Epithelial cell of prostate (primary cell): ENCODE data around the gene DYRK1A.

Experiments
- DNase-seq: peaks from one replicate; pipeline ENCODE4 v3.0.0-alpha.2; 2011; ENCODE audit warnings: low read depth, low spot score
- H3K27ac ChIP-seq: fragments of 450-650 bp; 2 replicates; pipeline ENCODE4 v1.5.1; 2017; ENCODE audit warnings: mild to moderate bottlenecking

Gene DYRK1A

GRCh38 chr21:37383784-37384311 lies 17.3 kb downstream of the DYRK1A start:
- no peak for DNase-seq
- no peak overlapping the region for H3K27ac ChIP-seq

DNA sequence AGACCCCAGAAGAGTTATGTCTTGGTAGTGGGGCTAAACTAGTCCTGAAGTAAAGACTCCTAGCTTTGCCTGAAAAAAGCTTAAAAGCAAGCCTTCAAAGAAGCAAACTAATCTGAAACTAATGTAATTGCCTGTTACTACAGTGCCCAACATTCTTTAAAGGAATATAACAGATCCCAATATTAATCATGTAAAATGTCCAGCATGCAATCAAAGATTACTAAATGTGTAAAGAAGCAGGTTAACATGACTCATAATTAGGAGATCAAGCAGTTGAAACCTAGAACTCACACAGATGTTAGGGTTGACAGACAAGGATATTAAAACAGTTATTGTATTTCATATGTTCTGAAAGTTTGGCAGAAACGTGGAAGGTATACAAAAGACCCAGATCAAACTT lies 17.8 kb downstream of the DYRK1A start:
- no peak for DNase-seq
- no peak overlapping the region for H3K27ac ChIP-seq

DNA sequence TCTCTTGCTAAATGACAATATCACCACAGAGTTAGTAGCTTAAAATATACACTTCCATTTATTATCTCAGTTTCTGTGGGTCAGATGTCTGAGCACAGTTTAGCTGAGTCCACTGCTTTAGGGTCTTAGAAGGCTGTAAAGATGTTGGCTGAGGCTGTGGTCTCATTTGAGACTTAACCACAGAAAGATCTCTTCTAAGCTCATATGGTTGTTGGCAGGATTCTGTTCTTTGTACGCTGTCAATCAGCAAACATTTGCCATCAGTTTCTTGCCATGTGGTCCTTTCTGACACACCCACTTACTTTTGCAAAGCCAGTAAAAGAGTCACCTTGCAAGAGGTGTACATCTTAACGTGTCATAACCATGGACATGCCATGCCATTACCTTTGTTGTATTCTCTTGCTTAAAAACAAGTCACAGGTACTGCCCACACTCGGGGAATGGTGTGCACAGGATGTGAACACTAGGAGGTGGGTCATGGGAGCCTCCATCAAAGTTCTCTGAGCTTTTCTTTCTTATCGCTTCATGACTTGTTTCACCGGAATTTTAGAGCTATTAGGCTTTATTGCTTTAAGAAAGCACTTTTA lies 18.7 kb downstream of the DYRK1A start:
- no peak overlapping the region for H3K27ac ChIP-seq
- no peak for DNase-seq

GRCh38 chr21:37386151-37386550 lies 19.6 kb downstream of the DYRK1A start:
- no peak for DNase-seq
- no peak overlapping the region for H3K27ac ChIP-seq

- DNase-seq: no peak
- H3K27ac ChIP-seq: no peak overlapping the region
Measured at GRCh38 chr21:37389456-37389855, 22.9 kb downstream of the DYRK1A start.

- H3K27ac ChIP-seq: no peak overlapping the region
Measured at GRCh38 chr21:37391666-37392065, 25.1 kb downstream of the DYRK1A start.

GRCh38 chr21:37392441-37392840 lies 25.9 kb downstream of the DYRK1A start:
- no peak overlapping the region for H3K27ac ChIP-seq
- DNase-seq: no peak

More at GRCh38 chr21:37391666-37392065, 25.1 kb downstream of the DYRK1A start:
- no peak for DNase-seq

- DNase-seq: no peak
- no peak overlapping the region for H3K27ac ChIP-seq
Measured at GRCh38 chr21:37393030-37393429, 26.5 kb downstream of the DYRK1A start.

GRCh38 chr21:37393786-37394185 lies 27.2 kb downstream of the DYRK1A start:
- DNase-seq: no peak
- no peak overlapping the region for H3K27ac ChIP-seq

DNA sequence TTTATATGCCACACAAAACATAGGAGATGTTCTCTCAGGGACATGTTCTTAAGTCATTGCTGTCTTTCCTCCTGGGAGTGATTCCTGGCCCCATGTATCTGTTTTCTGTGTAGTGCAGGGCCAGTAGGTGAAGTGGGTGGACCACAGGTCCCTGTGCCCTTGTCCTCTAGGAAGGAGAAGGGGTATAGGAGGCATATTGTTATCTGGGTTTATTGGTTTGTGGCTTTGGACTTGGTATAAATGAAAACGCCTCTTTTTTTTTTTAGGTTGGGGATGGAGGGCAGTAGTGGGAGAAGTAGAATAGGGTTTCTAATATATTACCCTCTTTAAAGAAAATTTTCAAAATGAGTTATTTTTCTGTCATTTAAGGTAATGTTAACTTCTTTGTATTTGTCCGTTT lies 29.4 kb downstream of the DYRK1A start:
- DNase-seq: no peak
- H3K27ac ChIP-seq: no peak overlapping the region

DNA sequence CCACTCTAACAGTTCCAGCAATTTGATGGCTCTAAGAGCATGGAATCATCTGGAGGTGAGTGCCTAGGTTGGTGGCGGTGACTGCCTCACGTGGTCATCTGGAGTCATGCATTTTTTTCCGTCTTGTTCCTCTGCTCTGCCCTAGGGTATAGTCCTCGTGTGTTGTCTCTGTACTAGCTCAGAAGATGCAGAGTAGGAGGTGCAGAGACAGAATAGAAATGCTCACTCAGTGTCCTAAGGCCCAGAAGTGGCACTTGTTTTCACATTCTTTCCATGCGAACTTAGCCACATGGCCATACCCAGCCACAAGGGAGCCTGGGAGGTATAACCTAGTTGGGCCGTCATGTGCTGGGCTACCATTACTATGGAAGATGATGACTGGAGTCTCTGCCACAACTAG lies 30.3 kb downstream of the DYRK1A start:
- H3K27ac ChIP-seq: no peak overlapping the region
- DNase-seq: no peak

- no peak for DNase-seq
- H3K27ac ChIP-seq: no peak overlapping the region
Measured at GRCh38 chr21:37398697-37399096, 32.1 kb downstream of the DYRK1A start.

GRCh38 chr21:37402251-37402867 lies 35.8 kb downstream of the DYRK1A start:
- DNase-seq: no peak
- no peak overlapping the region for H3K27ac ChIP-seq

DNA sequence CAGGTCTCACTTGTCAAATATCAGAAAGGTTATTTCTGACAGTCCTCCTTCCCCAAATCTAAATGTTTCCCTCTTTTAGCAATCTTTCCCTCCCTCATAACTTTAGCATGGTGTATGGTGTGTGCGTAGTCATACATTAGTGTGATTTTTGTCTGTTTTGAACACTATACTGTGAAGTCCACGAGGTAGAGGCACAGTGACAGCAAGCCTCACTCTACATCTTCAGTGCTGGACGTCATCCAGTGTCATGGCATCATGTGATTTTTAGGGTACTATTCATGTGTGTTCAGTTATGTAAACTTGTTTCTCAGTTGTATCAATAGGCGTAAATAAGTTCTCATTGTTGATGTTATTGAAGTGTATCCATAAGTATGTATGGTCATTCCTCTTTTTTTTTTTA lies 39.1 kb downstream of the DYRK1A start:
- H3K27ac ChIP-seq: no peak overlapping the region
- DNase-seq: no peak

GRCh38 chr21:37407719-37408420 lies 41.3 kb downstream of the DYRK1A start:
- DNase-seq: no peak
- no peak overlapping the region for H3K27ac ChIP-seq

DNA sequence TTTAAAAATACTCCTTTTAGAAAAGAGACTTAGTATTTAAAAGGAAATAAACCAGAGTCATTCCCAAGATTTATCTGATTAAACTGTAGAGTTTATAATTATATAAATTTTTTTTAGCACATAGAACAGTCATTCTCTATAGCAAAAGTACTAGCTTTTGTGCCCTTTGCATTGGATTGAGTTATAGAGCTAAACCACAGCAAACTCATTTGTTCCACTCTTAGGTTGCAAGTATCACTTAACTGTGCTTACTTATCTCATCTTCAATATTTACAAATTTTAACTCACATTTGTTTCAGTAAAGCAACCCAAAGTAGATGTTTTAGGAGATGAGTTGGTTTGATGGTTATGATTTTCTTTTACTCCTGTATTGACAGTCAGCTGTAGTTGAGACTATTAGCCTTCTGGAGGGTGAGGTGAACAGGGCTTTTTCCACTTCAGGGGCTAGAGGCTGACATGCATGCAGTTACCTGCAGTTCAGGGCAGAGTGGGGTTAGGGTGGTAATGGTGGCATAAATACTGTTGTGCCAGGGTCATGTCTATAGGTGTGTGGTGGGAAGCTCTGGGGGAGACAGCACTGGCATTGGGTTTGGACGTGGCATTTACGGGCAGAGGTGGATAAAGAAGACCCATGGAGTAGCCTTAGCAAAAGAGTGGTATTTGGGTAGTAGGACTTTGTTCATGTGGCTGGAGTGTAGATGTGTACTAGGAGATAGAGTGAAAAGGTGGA lies 42.1 kb downstream of the DYRK1A start:
- no peak overlapping the region for H3K27ac ChIP-seq
- no peak for DNase-seq

DNA sequence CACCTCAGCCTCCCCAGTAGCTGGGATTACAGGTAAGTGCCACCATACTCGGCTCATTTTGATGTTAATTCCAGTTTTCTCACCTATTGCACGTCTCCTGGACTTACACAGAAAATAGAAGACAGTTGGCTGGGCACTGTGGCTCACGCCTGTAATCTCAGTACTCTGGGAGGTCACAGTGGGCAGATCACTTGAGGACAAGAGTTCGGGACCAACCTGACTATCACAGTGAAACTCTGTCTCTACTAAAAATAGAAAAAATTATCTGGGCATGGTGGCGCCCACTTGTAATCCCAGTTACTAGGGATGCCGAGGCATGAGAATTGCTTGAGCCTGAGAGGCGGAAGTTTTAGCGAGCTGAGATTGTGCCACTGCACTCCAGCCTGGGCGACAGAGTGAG lies 44.1 kb downstream of the DYRK1A start:
- H3K27ac ChIP-seq: no peak overlapping the region
- DNase-seq: no peak

GRCh38 chr21:37412603-37413360 lies 46.2 kb downstream of the DYRK1A start:
- no peak for DNase-seq
- no peak overlapping the region for H3K27ac ChIP-seq

GRCh38 chr21:37413553-37414291 lies 47.1 kb downstream of the DYRK1A start:
- DNase-seq: no peak
- H3K27ac ChIP-seq: no peak overlapping the region
